Fibroblast of pulmonary artery (primary cell): ENCODE results near the gene FANCC.

ENCODE experiments used
- DNase-seq: peaks from one replicate; pipeline ENCODE4 v3.0.0-alpha.2; 2010; ENCODE audit warnings: low read depth
- H3K4me3 ChIP-seq: replicated peaks from 2 replicates; pipeline ENCODE4 v1.5.1; 2011; ENCODE audit warnings: low read depth, mild to moderate bottlenecking, control low read depth, low read length, moderate library complexity
- CTCF ChIP-seq: IDR thresholded peaks from 2 replicates; pipeline ENCODE4 v1.5.1; 2011; ENCODE audit warnings: mild to moderate bottlenecking, control low read depth, low read length, inconsistent platforms; ENCODE audit errors: missing control alignments

FANCC gene

GRCh38 chr9:95102001-95102433 is 215.5 kb downstream of the FANCC start:
- DNase-seq, result no peak
- H3K4me3 ChIP-seq, result no peak overlapping the region
- no peak for TF ChIP-seq CTCF

GRCh38 chr9:95101326-95101725 is 216.2 kb downstream of the FANCC start:
- H3K4me3 ChIP-seq, result no peak overlapping the region
- TF ChIP-seq CTCF, result no peak
- DNase-seq, result no peak

- H3K4me3 ChIP-seq, result no peak overlapping the region
- TF ChIP-seq CTCF, result no peak
- DNase-seq, result no peak
These were observed 217.4 kb downstream of the FANCC start for GRCh38 chr9:95100071-95100627.

GRCh38 chr9:95099321-95100070 is 218.0 kb downstream of the FANCC start:
- DNase-seq, result no peak
- no peak for TF ChIP-seq CTCF
- H3K4me3 ChIP-seq, result no peak overlapping the region

GRCh38 chr9:95098391-95098921 is 219.1 kb downstream of the FANCC start:
- TF ChIP-seq CTCF, result no peak
- no peak overlapping the region for H3K4me3 ChIP-seq
- no peak for DNase-seq

- no peak overlapping the region for H3K4me3 ChIP-seq
- no peak for TF ChIP-seq CTCF
- no peak for DNase-seq
These were observed 220.2 kb downstream of the FANCC start for GRCh38 chr9:95097279-95097678.
